ENCODE measurements around the gene LRRC1. TPM values are rescaled to one million over a fixed set of nuclear protein-coding genes. Genes with fewer than 3 reads are reported as not detected.

Gene LRRC1
- total RNA-seq, 1 donor from 2014 or later, result 14.3 TPM

GRCh38 chr6:53752856-53753255, 41.9 kb upstream of the LRRC1 start:
- peak overlapping the region; percentile 55 for H3K27ac ChIP-seq (ENCODE audit: low read depth, low read length)
- H3K27me3 ChIP-seq (ENCODE audit: insufficient read depth, low read length), result no peaks in the 10 kb centered on the region
- no peak overlapping the region for H3K9ac ChIP-seq (ENCODE audit: low read length)
- H3K4me1 ChIP-seq (ENCODE audit: insufficient read depth, low read length), result peaks cover 4% of the 10 kb centered on the region
- H3K4me3 ChIP-seq (ENCODE audit: insufficient read depth, low read depth, low read length), result no peak overlapping the region
- Mint-ChIP-seq H3K36me3 (ENCODE audit: low read depth, unreplicated experiment) (peaks cover 2% of the 10 kb centered on the region), H3K9me3 (ENCODE audit: unreplicated experiment) (no peaks in the 10 kb centered on the region), H3K4me1 (ENCODE audit: low read depth, unreplicated experiment) (no peaks in the 10 kb centered on the region), H3K27ac (ENCODE audit: unreplicated experiment) (no peak overlapping the region), H3K4me3 (ENCODE audit: unreplicated experiment) (no peak overlapping the region), H3K27me3 (ENCODE audit: low read depth, unreplicated experiment) (no peaks in the 10 kb centered on the region)
- H4K20me1 ChIP-seq (ENCODE audit: insufficient read depth, low read length), result no peaks in the 10 kb centered on the region
- TF ChIP-seq CTCF (IDR thresholded peaks at IDR 0.05; ENCODE audit: insufficient read depth, low read depth, low read length) (no peak), EZH2 (IDR thresholded peaks at IDR 0.05; ENCODE audit: insufficient read depth, low read length) (no peak)
- no peaks in the 10 kb centered on the region for H3K36me3 ChIP-seq (ENCODE audit: insufficient read depth, low read length)
- no peaks in the 10 kb centered on the region for H3K9me3 ChIP-seq (ENCODE audit: insufficient read depth, low read depth, low read length)
- DNase-seq (ENCODE audit: low read depth) (peak; percentile 84), FAIRE-seq (no peak)
- no peaks in the 10 kb centered on the region for H3K79me2 ChIP-seq (ENCODE audit: insufficient read depth, low read length)
- peak overlapping the region; percentile 35 for H3K4me2 ChIP-seq (ENCODE audit: low read length)
- peak overlapping the region; percentile 8 for H2AFZ ChIP-seq (ENCODE audit: low read depth, low read length)

- Mint-ChIP-seq H3K27me3 (ENCODE audit: low read depth, unreplicated experiment) (no peaks in the 10 kb centered on the region), H3K4me3 (ENCODE audit: unreplicated experiment) (no peak overlapping the region), H3K36me3 (ENCODE audit: low read depth, unreplicated experiment) (no peaks in the 10 kb centered on the region), H3K4me1 (ENCODE audit: low read depth, unreplicated experiment) (no peaks in the 10 kb centered on the region), H3K27ac (ENCODE audit: unreplicated experiment) (no peak overlapping the region), H3K9me3 (ENCODE audit: unreplicated experiment) (no peaks in the 10 kb centered on the region)
- H3K27me3 ChIP-seq (ENCODE audit: insufficient read depth, low read length), result no peaks in the 10 kb centered on the region
- no peaks in the 10 kb centered on the region for H3K36me3 ChIP-seq (ENCODE audit: insufficient read depth, low read length)
- H3K79me2 ChIP-seq (ENCODE audit: insufficient read depth, low read length), result no peaks in the 10 kb centered on the region
- no peaks in the 10 kb centered on the region for H3K9me3 ChIP-seq (ENCODE audit: insufficient read depth, low read depth, low read length)
- FAIRE-seq, result no peak
- no peak for DNase-seq (ENCODE audit: low read depth)
- no peak for TF ChIP-seq CTCF (IDR thresholded peaks at IDR 0.05; ENCODE audit: insufficient read depth, low read depth, low read length)
- no peak for TF ChIP-seq EZH2 (IDR thresholded peaks at IDR 0.05; ENCODE audit: insufficient read depth, low read length)
- peaks cover 4% of the 10 kb centered on the region for H3K4me1 ChIP-seq (ENCODE audit: insufficient read depth, low read length)
- H3K4me2 ChIP-seq (ENCODE audit: low read length), result no peak overlapping the region
- no peak overlapping the region for H3K27ac ChIP-seq (ENCODE audit: low read depth, low read length)
- H3K9ac ChIP-seq (ENCODE audit: low read length), result no peak overlapping the region
- no peak overlapping the region for H2AFZ ChIP-seq (ENCODE audit: low read depth, low read length)
- H4K20me1 ChIP-seq (ENCODE audit: insufficient read depth, low read length), result no peaks in the 10 kb centered on the region
- H3K4me3 ChIP-seq (ENCODE audit: insufficient read depth, low read depth, low read length), result no peak overlapping the region
These were observed 40.5 kb upstream of the LRRC1 start for GRCh38 chr6:53754330-53754729.

GRCh38 chr6:53756396-53756795, 38.4 kb upstream of the LRRC1 start:
- Histone ChIP-seq H3K9ac (ENCODE audit: low read length) (no peak overlapping the region), H3K36me3 (ENCODE audit: insufficient read depth, low read length) (no peaks in the 10 kb centered on the region), H2AFZ (ENCODE audit: low read depth, low read length) (no peak overlapping the region), H3K27ac (ENCODE audit: low read depth, low read length) (no peak overlapping the region), H4K20me1 (ENCODE audit: insufficient read depth, low read length) (no peaks in the 10 kb centered on the region), H3K9me3 (ENCODE audit: insufficient read depth, low read depth, low read length) (no peaks in the 10 kb centered on the region), H3K4me1 (ENCODE audit: insufficient read depth, low read length) (peaks cover 4% of the 10 kb centered on the region), H3K4me2 (ENCODE audit: low read length) (no peak overlapping the region), H3K79me2 (ENCODE audit: insufficient read depth, low read length) (no peaks in the 10 kb centered on the region), H3K4me3 (ENCODE audit: insufficient read depth, low read depth, low read length) (no peak overlapping the region), H3K27me3 (ENCODE audit: insufficient read depth, low read length) (no peaks in the 10 kb centered on the region)
- H3K9me3 Mint-ChIP-seq (ENCODE audit: unreplicated experiment), result no peaks in the 10 kb centered on the region
- DNase-seq (ENCODE audit: low read depth), result no peak
- FAIRE-seq, result no peak
- no peaks in the 10 kb centered on the region for H3K4me1 Mint-ChIP-seq (ENCODE audit: low read depth, unreplicated experiment)
- TF ChIP-seq EZH2 (IDR thresholded peaks at IDR 0.05; ENCODE audit: insufficient read depth, low read length), result no peak
- no peak for TF ChIP-seq CTCF (IDR thresholded peaks at IDR 0.05; ENCODE audit: insufficient read depth, low read depth, low read length)
- no peaks in the 10 kb centered on the region for H3K36me3 Mint-ChIP-seq (ENCODE audit: low read depth, unreplicated experiment)
- H3K27ac Mint-ChIP-seq (ENCODE audit: unreplicated experiment), result no peak overlapping the region
- H3K4me3 Mint-ChIP-seq (ENCODE audit: unreplicated experiment), result no peak overlapping the region
- no peaks in the 10 kb centered on the region for H3K27me3 Mint-ChIP-seq (ENCODE audit: low read depth, unreplicated experiment)

Data from astrocyte (in vitro differentiated cells and primary cell).